HG03066 (cell line): ENCODE measurements around the gene ERICH2.

ENCODE experiments used
- ATAC-seq: cut with Tn5 transposase; IDR thresholded peaks from one replicate; pipeline ENCODE4 v1.9.1; 2021; ENCODE audit warnings: low read depth; ENCODE audit not compliant: unreplicated experiment

ERICH2 gene

DNA sequence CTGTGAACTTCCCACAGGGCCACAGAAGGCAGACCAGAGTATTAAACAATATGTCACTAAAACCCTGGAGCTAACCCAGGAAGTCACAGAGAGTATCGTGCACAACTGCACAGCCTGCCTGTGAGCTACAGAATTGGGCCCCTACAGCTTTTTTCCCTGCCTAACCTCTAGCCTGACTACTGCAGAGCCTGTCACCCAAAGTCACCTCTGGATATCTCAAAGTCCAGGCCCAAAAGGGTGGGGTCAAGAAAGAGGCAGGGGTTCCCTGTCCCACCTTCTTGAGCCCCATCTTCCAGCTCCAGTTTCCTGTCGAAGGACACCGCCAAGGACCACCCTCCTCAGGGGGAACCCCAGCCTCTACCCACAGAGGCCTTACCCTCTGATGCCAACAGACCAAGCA, 60.0 kb downstream of the ERICH2 start:
- no peak for ATAC-seq

DNA sequence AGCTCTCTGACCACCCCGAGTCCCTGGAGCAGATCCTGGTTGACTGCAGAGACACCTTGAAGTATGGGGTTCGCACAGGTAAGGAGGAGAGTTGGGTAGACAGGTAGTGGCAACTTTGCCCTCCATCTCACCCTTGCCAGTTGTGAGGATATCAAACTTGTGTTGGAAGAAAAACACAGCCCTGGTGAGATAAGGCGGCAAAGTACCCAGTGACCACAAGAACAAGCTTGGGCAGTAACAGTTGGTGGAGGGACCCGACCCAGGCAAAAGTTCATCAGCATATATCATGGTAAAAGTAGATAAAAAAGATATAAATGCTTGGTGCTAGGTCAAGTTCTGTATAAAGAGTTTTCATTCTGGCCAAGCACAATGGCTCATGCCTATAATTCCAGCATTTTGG, 60.9 kb downstream of the ERICH2 start:
- no peak for ATAC-seq

DNA sequence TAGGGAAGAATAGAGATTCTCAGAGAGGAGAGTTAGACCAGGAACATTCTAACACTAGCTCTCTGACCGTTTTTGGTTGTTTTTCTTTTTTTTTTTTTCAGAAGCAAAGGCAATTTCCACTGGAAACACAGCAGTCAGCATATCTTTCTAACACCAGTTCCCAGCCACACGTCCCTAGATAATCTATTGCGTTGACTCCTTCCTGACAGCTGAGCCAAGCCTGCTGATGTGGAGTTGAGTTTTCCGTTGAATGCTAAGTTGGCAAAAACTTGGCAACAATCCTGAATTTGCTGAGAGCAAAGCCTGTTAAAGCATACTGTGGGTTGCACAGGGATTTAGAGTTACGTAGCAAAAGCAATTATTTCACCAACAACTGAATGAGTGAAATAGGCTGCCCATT, 65.8 kb downstream of the ERICH2 start:
- no peak for ATAC-seq

DNA sequence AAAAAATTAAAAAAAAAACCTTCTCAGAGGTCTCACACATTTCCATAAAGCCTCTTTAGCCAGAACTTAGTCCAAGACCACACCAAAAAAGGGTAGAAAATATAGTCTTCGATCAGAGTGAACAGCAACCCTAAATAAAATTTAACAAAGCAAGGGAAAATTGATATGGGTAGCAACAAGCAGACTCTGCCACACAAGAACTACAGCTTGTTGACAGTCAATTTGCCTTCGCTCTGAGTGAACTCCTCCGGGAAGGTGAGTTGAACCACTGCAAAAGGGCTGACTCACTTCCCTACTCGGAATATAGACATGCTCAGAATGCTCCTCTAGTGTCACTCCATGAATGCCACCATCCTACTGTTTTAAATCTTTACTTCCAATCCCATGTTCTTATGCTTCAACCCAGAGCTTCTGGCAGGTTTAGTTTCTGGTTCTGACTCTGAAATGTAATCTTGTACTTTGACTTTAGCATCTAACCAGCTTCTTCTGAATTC, 70.6 kb downstream of the ERICH2 start:
- ATAC-seq: no peak

DNA sequence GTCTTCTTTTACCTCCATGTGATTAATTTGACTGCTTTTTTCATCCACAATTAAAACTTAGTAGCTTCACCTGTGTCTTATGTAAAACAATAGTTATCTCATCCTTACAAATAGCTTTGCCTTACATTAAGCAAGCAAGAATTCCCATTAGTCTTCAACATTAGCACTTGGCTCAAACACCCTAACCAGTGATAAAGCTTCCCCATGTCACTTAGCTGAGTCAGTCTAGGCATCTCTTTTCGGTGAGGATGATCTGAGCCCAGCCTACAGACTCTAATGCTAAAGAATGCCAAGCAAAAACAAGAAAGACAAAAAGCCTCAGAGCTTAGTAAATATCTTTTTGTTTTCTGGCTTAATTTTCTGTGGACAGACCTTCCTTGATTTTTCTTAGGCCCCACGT, 72.6 kb downstream of the ERICH2 start:
- no peak for ATAC-seq

DNA sequence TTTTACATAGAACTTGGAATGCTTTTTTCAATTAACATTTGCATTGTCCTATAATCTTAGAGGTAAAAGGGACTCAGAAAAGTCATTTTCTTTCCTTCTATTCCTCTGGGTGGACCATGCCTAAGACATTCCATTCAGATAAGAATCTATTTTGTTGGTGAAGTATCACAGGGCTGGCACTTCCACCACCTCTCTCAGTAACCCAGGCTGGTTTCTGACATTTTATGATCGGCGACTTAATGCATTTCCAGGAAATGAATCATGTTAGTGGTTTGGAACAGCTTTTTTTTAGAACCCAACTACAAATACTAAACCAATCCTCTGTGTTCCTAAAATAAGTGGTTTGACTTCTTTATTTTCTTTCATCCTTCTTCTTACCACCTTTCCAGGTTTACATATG, 73.5 kb downstream of the ERICH2 start:
- no peak for ATAC-seq

DNA sequence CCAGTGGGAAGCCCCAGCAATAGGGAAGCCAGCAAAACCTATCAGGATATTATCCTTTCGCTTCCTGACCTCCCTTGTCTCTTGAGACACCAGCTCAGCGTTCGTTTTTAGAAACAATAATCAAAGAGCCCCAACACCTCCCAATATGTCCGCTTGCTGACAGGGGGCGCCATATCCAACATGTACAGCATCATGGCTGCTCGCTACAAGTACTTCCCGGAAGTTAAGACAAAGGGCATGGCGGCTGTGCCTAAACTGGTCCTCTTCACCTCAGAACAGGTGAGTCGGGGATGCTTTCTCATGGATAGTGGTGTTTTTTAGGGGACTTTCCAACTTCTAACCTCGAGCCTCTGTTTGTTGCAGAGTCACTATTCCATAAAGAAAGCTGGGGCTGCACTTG, 75.2 kb downstream of the ERICH2 start:
- ATAC-seq: no peak

DNA sequence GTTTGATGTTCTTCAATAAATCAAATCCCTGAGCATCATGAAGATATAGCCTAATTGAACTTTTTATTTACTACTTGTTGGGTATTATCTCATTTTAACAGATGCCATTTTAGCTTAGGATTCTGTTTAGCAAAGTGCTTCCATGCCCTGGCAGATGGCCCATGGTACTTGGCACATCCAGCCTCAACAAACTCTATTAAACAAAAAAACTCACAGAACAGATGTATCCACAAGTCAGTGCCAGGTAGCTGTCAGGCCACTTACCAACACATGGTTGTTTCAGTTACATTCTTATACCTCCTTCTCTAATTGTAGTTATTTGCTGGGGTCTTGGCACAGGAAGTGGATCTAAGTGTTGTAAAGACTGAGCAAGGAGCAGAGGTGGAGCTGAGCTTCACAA, 76.1 kb downstream of the ERICH2 start:
- no peak for ATAC-seq

DNA sequence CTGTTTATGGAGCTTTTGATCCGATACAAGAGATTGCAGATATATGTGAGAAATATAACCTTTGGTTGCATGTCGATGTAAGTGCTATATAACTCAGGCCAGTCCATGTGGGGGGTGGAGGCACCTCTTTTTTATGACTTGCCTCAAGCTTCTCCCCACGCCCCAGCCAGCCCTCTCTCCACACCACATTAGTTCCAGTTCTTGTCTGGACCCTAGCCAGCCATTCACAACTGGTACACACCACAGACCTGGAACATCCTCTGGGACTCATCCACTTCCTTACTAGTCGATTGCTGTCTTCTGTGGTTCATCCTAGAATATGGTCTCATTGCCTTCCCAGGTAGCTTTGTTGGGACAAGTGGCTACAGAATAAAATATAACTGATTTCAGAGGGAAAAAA, 77.5 kb downstream of the ERICH2 start:
- no peak for ATAC-seq
